ENCODE data around the gene MLEC.

MLEC gene

GRCh38 chr12:120652656-120653435 is 34.1 kb upstream of the MLEC start:
- POLR2A ChIA-PET = no interaction called here
- no peak for DNase-seq (ENCODE audit: extremely low spot score)
- CTCF ChIA-PET = interaction anchor here (0.9 to 1.9 kb wide), 4 partner anchors 9 to 319 kb away, joined by 3 to 4 read pairs (median 4); no protein-coding TSS in a partner anchor
- TF ChIP-seq CTCF (IDR thresholded peaks at IDR 0.05; ENCODE audit: control extremely low read depth, extremely low read depth, low read depth, missing control alignments) = no peak

- ChIA-PET CTCF (interaction anchor here (1.5 to 1.7 kb wide), 2 partner anchors 10 to 71 kb away, joined by 4 to 5 read pairs; no protein-coding TSS in a partner anchor), POLR2A (no interaction called here)
- no peak for TF ChIP-seq CTCF (IDR thresholded peaks at IDR 0.05; ENCODE audit: control extremely low read depth, extremely low read depth, low read depth, missing control alignments)
- DNase-seq (ENCODE audit: extremely low spot score) = no peak
These were observed 33.3 kb upstream of the MLEC start for GRCh38 chr12:120653611-120654010.

GRCh38 chr12:120654656-120655055 is 32.3 kb upstream of the MLEC start:
- ChIA-PET POLR2A (no interaction called here), CTCF (interaction anchor here (1.5 to 2.2 kb wide), 2 partner anchors 13 to 72 kb away, joined by 5 to 6 read pairs; no protein-coding TSS in a partner anchor)
- TF ChIP-seq CTCF (IDR thresholded peaks at IDR 0.05; ENCODE audit: control extremely low read depth, extremely low read depth, low read depth, missing control alignments) = no peak
- no peak for DNase-seq (ENCODE audit: extremely low spot score)

GRCh38 chr12:120656008-120656407 is 30.9 kb upstream of the MLEC start:
- no peak for TF ChIP-seq CTCF (IDR thresholded peaks at IDR 0.05; ENCODE audit: control extremely low read depth, extremely low read depth, low read depth, missing control alignments)
- DNase-seq (ENCODE audit: extremely low spot score) = no peak
- ChIA-PET CTCF (interaction anchor here (2.2 to 6.2 kb wide), 2 partner anchors 8 to 12 kb away, joined by 6 to 119 read pairs; no protein-coding TSS in a partner anchor), POLR2A (no interaction called here)

- no peak for DNase-seq (ENCODE audit: extremely low spot score)
- POLR2A ChIA-PET = no interaction called here
- no peak for TF ChIP-seq CTCF (IDR thresholded peaks at IDR 0.05; ENCODE audit: control extremely low read depth, extremely low read depth, low read depth, missing control alignments)
- CTCF ChIA-PET = interaction anchor here (6.2 kb wide), 1 partner anchor 11 kb away, joined by 119 read pairs; no protein-coding TSS in a partner anchor
These were observed 28.4 kb upstream of the MLEC start for GRCh38 chr12:120658286-120659150.

GRCh38 chr12:120659151-120659525 is 27.8 kb upstream of the MLEC start:
- ChIA-PET CTCF (interaction anchor here (6.2 kb wide), 1 partner anchor 11 kb away, joined by 119 read pairs; no protein-coding TSS in a partner anchor), POLR2A (no interaction called here)
- DNase-seq (ENCODE audit: extremely low spot score) = no peak
- no peak for TF ChIP-seq CTCF (IDR thresholded peaks at IDR 0.05; ENCODE audit: control extremely low read depth, extremely low read depth, low read depth, missing control alignments)
